Measurements from ENCODE around the gene PPP2R3B. TPM values are rescaled to one million over a fixed set of nuclear protein-coding genes. Genes with fewer than 3 reads are reported as not detected.

The PPP2R3B gene
- total RNA-seq, 1 experiment from 2014 or later: 130 TPM

GRCh38 chrX:347351-348117 lies 39.2 kb downstream of the PPP2R3B start (continued):
- TF ChIP-seq E2F1 (CRISPR knock-in tag; IDR thresholded peaks at IDR 0.05) (no peak), FOXJ3 (CRISPR knock-in tag; IDR thresholded peaks at IDR 0.05; ENCODE audit: borderline replicate concordance) (no peak), AFF4 (CRISPR knock-in tag; IDR thresholded peaks at IDR 0.05; ENCODE audit: borderline replicate concordance) (no peak), ELF4 (CRISPR knock-in tag; IDR thresholded peaks at IDR 0.05; ENCODE audit: low read depth) (no peak), ERG (CRISPR knock-in tag; IDR thresholded peaks at IDR 0.05) (no peak), E2F5 (CRISPR knock-in tag; IDR thresholded peaks at IDR 0.05) (no peak), CBFB (CRISPR knock-in tag; IDR thresholded peaks at IDR 0.05; ENCODE audit: low read depth) (no peak), SOX15 (CRISPR knock-in tag; IDR thresholded peaks at IDR 0.05) (no peak), MLX (CRISPR knock-in tag; IDR thresholded peaks at IDR 0.05) (no peak), ESRRA (CRISPR knock-in tag; IDR thresholded peaks at IDR 0.05; ENCODE audit: borderline replicate concordance) (no peak), NR3C1 (CRISPR knock-in tag; conservative IDR thresholded peaks at IDR 0.05; ENCODE audit: low read depth) (no peak), HMGXB4 (CRISPR knock-in tag; IDR thresholded peaks at IDR 0.05) (no peak), STAT6 (CRISPR knock-in tag; conservative IDR thresholded peaks at IDR 0.05; ENCODE audit: low read depth) (no peak), ZNF317 (CRISPR knock-in tag; IDR thresholded peaks at IDR 0.05; ENCODE audit: borderline replicate concordance, low read depth) (no peak), MYBL2 (CRISPR knock-in tag; IDR thresholded peaks at IDR 0.05) (no peak)
